GM12891 (cell line): ENCODE data around the gene SPRR1B.
"Not testable (repeated sequence)": the region's sequence is repeated elsewhere in the genome, so short reads cannot be mapped to it uniquely, and the experiment has no call there.

Source experiments
- PAX5 ChIP-seq: IDR thresholded peaks from 2 replicates; pipeline ENCODE4 v1.6.1; 2011; ENCODE audit warnings: low read length, moderate library complexity, mild to moderate bottlenecking; ENCODE audit not compliant: insufficient read depth, severe bottlenecking
- POLR2A ChIP-seq: IDR thresholded peaks from 2 replicates; pipeline ENCODE4 v1.6.1; 2011; ENCODE audit warnings: low read depth, low read length, control low read depth

- TF ChIP-seq PAX5, POLR2A: not testable (repeated sequence)
These were observed 8.7 kb upstream of the SPRR1B start for GRCh38 chr1:153022340-153022739.
